ENCODE results near the gene EMCN. TPM values are rescaled to one million over a fixed set of nuclear protein-coding genes. Genes with fewer than 3 reads are reported as not detected.
"Not testable (repeated sequence)": the region's sequence is repeated elsewhere in the genome, so short reads cannot be mapped to it uniquely, and the experiment has no call there.

EMCN gene
- total RNA-seq, 2 donors from 2014 or later, result 9.3 to 65.6 TPM

GRCh38 chr4:100356172-100356571 is 161.7 kb downstream of the EMCN start:
- ATAC-seq (ENCODE audit: insufficient number of reproducible peaks, low FRiP score, low read depth) (no peak), DNase-seq (ENCODE audit: low spot score) (no peak)
- Histone ChIP-seq H3K9me3 (no peaks in the 10 kb centered on the region), H3K4me1 (ENCODE audit: control insufficient read depth in 1 of 2, low read depth in 2 of 2) (peaks cover 8 to 21% of the 10 kb centered on the region in 2 donors), H3K36me3 (no peaks in the 10 kb centered on the region), H3K27ac (no peak overlapping the region), H3K4me3 (no peak overlapping the region), H3K27me3 (replicated peaks; ENCODE audit: insufficient read depth) (no peaks in the 10 kb centered on the region)
- no peak for TF ChIP-seq CTCF (IDR thresholded peaks at IDR 0.05)

- not testable (repeated sequence) for H3K4me1 ChIP-seq (ENCODE audit: control insufficient read depth in 1 of 2, low read depth in 2 of 2); DNase-seq (ENCODE audit: low spot score); ATAC-seq (ENCODE audit: insufficient number of reproducible peaks, low FRiP score, low read depth); H3K27me3 ChIP-seq (replicated peaks; ENCODE audit: insufficient read depth); H3K4me3 ChIP-seq; H3K36me3 ChIP-seq; H3K27ac ChIP-seq; H3K9me3 ChIP-seq
These were observed 165.5 kb downstream of the EMCN start for GRCh38 chr4:100352352-100352751.

- no peak for TF ChIP-seq CTCF (IDR thresholded peaks at IDR 0.05)
- ATAC-seq (ENCODE audit: insufficient number of reproducible peaks, low FRiP score, low read depth), result no peak
- Histone ChIP-seq H3K36me3 (no peaks in the 10 kb centered on the region), H3K27ac (no peak overlapping the region), H3K4me1 (ENCODE audit: control insufficient read depth in 1 of 2, low read depth in 2 of 2) (no peaks in the 10 kb centered on the region), H3K9me3 (no peaks in the 10 kb centered on the region), H3K27me3 (replicated peaks; ENCODE audit: insufficient read depth) (no peaks in the 10 kb centered on the region), H3K4me3 (no peak overlapping the region)
- DNase-seq (ENCODE audit: low spot score), result no peak
These were observed 169.3 kb downstream of the EMCN start for GRCh38 chr4:100348473-100348872.

GRCh38 chr4:100347241-100347640 is 170.6 kb downstream of the EMCN start:
- no peak for DNase-seq (ENCODE audit: low spot score)
- no peak for TF ChIP-seq CTCF (IDR thresholded peaks at IDR 0.05)
- Histone ChIP-seq H3K27me3 (replicated peaks; ENCODE audit: insufficient read depth) (no peaks in the 10 kb centered on the region), H3K27ac (no peak overlapping the region), H3K4me1 (ENCODE audit: control insufficient read depth in 1 of 2, low read depth in 2 of 2) (no peaks in the 10 kb centered on the region), H3K4me3 (no peak overlapping the region), H3K9me3 (no peaks in the 10 kb centered on the region), H3K36me3 (no peaks in the 10 kb centered on the region)
- ATAC-seq (ENCODE audit: insufficient number of reproducible peaks, low FRiP score, low read depth), result no peak

- Histone ChIP-seq H3K4me1 (ENCODE audit: control insufficient read depth in 1 of 2, low read depth in 2 of 2) (no peaks in the 10 kb centered on the region), H3K36me3 (no peaks in the 10 kb centered on the region), H3K9me3 (no peaks in the 10 kb centered on the region), H3K27ac (no peak overlapping the region), H3K4me3 (no peak overlapping the region), H3K27me3 (replicated peaks; ENCODE audit: insufficient read depth) (no peaks in the 10 kb centered on the region)
- DNase-seq (ENCODE audit: low spot score) (no peak), ATAC-seq (ENCODE audit: insufficient number of reproducible peaks, low FRiP score, low read depth) (no peak)
- TF ChIP-seq CTCF (IDR thresholded peaks at IDR 0.05), result no peak
These were observed 172.2 kb downstream of the EMCN start for GRCh38 chr4:100345585-100345984.
